ENCODE measurements around the gene GSG1L2. TPM values are rescaled to one million over a fixed set of nuclear protein-coding genes. Genes with fewer than 3 reads are reported as not detected.

The GSG1L2 gene
- total RNA-seq, 1 donor from 2014 or later = not detected

- Histone ChIP-seq H3K4me1 (no peaks in the 10 kb centered on the region), H3K36me3 (no peaks in the 10 kb centered on the region), H3K27me3 (ENCODE audit: low read depth) (no peaks in the 10 kb centered on the region), H3K27ac (no peak overlapping the region), H3K4me3 (no peak overlapping the region), H3K9me3 (no peaks in the 10 kb centered on the region)
- intact Hi-C loops (cut with DNase I) = no loop called here
- no peak for ATAC-seq
- no peak for DNase-seq
- TF ChIP-seq, protein P1, sequence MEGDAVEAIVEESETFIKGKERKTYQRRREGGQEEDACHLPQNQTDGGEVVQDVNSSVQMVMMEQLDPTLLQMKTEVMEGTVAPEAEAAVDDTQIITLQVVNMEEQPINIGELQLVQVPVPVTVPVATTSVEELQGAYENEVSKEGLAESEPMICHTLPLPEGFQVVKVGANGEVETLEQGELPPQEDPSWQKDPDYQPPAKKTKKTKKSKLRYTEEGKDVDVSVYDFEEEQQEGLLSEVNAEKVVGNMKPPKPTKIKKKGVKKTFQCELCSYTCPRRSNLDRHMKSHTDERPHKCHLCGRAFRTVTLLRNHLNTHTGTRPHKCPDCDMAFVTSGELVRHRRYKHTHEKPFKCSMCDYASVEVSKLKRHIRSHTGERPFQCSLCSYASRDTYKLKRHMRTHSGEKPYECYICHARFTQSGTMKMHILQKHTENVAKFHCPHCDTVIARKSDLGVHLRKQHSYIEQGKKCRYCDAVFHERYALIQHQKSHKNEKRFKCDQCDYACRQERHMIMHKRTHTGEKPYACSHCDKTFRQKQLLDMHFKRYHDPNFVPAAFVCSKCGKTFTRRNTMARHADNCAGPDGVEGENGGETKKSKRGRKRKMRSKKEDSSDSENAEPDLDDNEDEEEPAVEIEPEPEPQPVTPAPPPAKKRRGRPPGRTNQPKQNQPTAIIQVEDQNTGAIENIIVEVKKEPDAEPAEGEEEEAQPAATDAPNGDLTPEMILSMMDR (IDR thresholded peaks at IDR 0.05) = no peak
These were observed 21.5 kb upstream of the GSG1L2 start for GRCh38 chr17:9843152-9844010.

DNA sequence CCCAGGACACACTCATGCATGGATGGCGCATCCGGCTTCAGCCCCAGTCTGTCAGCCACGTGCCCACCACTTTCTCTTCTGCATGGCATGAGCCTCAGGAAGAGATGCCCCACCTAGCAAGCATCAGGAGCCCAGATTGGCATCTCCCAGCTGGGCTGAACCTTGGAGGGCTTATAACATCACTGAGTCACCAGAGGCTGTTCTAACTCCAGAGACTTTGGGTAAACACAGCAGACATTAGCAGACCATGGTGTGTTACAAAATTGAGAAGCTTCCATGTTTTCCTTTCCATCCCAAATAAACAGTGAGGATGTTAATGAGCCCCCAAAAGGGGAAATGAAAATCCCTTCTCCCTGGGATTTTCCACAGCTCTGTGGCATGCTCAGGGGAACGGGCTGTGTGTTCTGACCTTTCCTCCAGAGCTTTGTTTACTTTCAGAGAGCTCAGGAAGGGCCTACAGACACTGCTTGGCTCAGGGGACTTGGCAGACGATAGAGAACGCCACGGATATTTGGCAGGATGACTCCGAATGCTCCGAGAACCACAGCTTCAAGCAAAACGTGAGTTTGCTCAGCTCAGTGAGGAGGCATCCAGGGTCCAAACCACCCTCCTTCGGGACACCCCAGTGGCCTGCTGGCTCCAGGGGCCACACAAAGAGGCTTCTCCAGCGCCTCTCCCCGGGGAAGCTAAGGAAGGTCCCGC lies 20.3 kb upstream of the GSG1L2 start:
- Histone ChIP-seq H3K9me3 (no peaks in the 10 kb centered on the region), H3K27ac (peak overlapping the region; percentile 43), H3K27me3 (ENCODE audit: low read depth) (no peaks in the 10 kb centered on the region), H3K4me1 (no peaks in the 10 kb centered on the region), H3K36me3 (no peaks in the 10 kb centered on the region), H3K4me3 (no peak overlapping the region)
- DNase-seq = no peak
- ATAC-seq = peak; percentile 16 to 60
- intact Hi-C loops (cut with DNase I) = no loop called here
- TF ChIP-seq, protein P1 (IDR thresholded peaks at IDR 0.05) = no peak

GRCh38 chr17:9839433-9839832 lies 17.6 kb upstream of the GSG1L2 start:
- Histone ChIP-seq H3K4me1 (no peaks in the 10 kb centered on the region), H3K4me3 (no peak overlapping the region), H3K9me3 (no peaks in the 10 kb centered on the region), H3K36me3 (no peaks in the 10 kb centered on the region), H3K27ac (no peak overlapping the region), H3K27me3 (ENCODE audit: low read depth) (no peaks in the 10 kb centered on the region)
- DNase-seq (no peak), ATAC-seq (no peak)
- intact Hi-C loops (cut with DNase I) = no loop called here
- TF ChIP-seq, protein P1 (IDR thresholded peaks at IDR 0.05) = no peak

- DNase-seq (no peak), ATAC-seq (peak in 1 of 2 donors; percentile 40)
- TF ChIP-seq, protein P1 (IDR thresholded peaks at IDR 0.05) = no peak
- Histone ChIP-seq H3K4me3 (no peak overlapping the region), H3K27me3 (ENCODE audit: low read depth) (no peaks in the 10 kb centered on the region), H3K4me1 (no peaks in the 10 kb centered on the region), H3K9me3 (no peaks in the 10 kb centered on the region), H3K27ac (no peak overlapping the region), H3K36me3 (no peaks in the 10 kb centered on the region)
- intact Hi-C loops (cut with DNase I) = no loop called here
These were observed 15.9 kb upstream of the GSG1L2 start for GRCh38 chr17:9837551-9838471.

- no peaks in the 10 kb centered on the region for H3K27me3 ChIP-seq (ENCODE audit: low read depth)
- no peak overlapping the region for H3K27ac ChIP-seq
- TF ChIP-seq, protein P1 (IDR thresholded peaks at IDR 0.05) = no peak
- no peak for ATAC-seq
- H3K4me1 ChIP-seq = no peaks in the 10 kb centered on the region
- DNase-seq = no peak
- H3K9me3 ChIP-seq = no peaks in the 10 kb centered on the region
- H3K4me3 ChIP-seq = no peak overlapping the region
- intact Hi-C loops (cut with DNase I) = no loop called here
- no peaks in the 10 kb centered on the region for H3K36me3 ChIP-seq
These were observed 12.0 kb upstream of the GSG1L2 start for GRCh38 chr17:9833922-9834321.
